ENCODE results near the gene OTOGL.

DNA sequence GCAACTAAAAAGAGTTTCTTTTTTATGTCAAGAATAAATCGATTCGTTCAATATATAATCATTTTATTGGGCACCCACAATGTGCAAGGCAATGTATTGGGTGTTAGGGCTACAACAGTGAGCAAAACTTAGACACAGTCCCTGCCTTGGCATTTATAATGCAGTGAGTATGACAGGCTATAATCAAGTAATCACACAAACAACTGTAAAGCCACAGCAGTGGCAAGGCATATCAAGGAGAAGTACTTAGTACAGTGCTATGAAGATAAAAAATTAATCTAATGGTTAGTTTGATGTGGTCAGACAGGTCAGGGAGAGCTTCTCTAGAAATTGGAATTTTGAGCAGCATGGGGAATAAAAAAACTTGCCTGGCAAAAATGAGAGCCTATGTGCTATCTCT is 39.5 kb upstream of the OTOGL start:
- no peak for TF ChIP-seq ELF4 (IDR thresholded peaks at IDR 0.05)
- TF ChIP-seq FOXA1 (IDR thresholded peaks at IDR 0.05): no peak
- TF ChIP-seq BHLHE40 (IDR thresholded peaks at IDR 0.05; ENCODE audit: borderline replicate concordance): no peak
- no peak for TF ChIP-seq NFRKB (IDR thresholded peaks at IDR 0.05)
- TF ChIP-seq SUZ12 (IDR thresholded peaks at IDR 0.05): no peak
- no peak for TF ChIP-seq FOXM1 (IDR thresholded peaks at IDR 0.05; ENCODE audit: borderline replicate concordance)
- TF ChIP-seq LEF1 (IDR thresholded peaks at IDR 0.05; ENCODE audit: borderline replicate concordance): no peak
- no peak for TF ChIP-seq CTBP1 (IDR thresholded peaks at IDR 0.05; ENCODE audit: borderline replicate concordance)
- TF ChIP-seq ARNT (IDR thresholded peaks at IDR 0.05): no peak
- no peak for TF ChIP-seq ZNF384 (IDR thresholded peaks at IDR 0.05)
- no peak for TF ChIP-seq SP1 (IDR thresholded peaks at IDR 0.05)
- no peak for TF ChIP-seq HDGF (IDR thresholded peaks at IDR 0.05; ENCODE audit: borderline replicate concordance)
- TF ChIP-seq PKNOX1 (IDR thresholded peaks at IDR 0.05): no peak

All from HEK293T (cell line).